Measurements from ENCODE around the gene NDOR1. TPM values are rescaled to one million over a fixed set of nuclear protein-coding genes. Genes with fewer than 3 reads are reported as not detected.
A peak's percentile ranks its signal among the peaks of the same experiment; 100 is the strongest.
"Not testable (repeated sequence)": the region's sequence is repeated elsewhere in the genome, so short reads cannot be mapped to it uniquely, and the experiment has no call there.

Gene NDOR1
- total and polyA plus RNA-seq, 8 donors = 9.1 to 19.5 (median 11.1) TPM

- Histone ChIP-seq H3K27ac (no peak overlapping the region), H3K36me3 (peaks cover 0 to 27% of the 10 kb centered on the region in 2 donors), H3K4me3 (peak overlapping the region in 1 of 2 donors; percentile 99), H3K9me3 (no peaks in the 10 kb centered on the region), H3K4me1 (peaks cover 13 to 28% of the 10 kb centered on the region in 2 donors), H3K27me3 (no peaks in the 10 kb centered on the region)
- ATAC-seq (no peak), DNase-seq (no peak)
- intact Hi-C loops (cut with DNase I) = no loop called here
- no peak for TF ChIP-seq CTCF (IDR thresholded peaks at IDR 0.05)
Observed at GRCh38 chr9:137256856-137257255, 51.4 kb downstream of the NDOR1 start.

- intact Hi-C loops (cut with DNase I); H3K4me1 ChIP-seq; H3K27ac ChIP-seq; DNase-seq; H3K4me3 ChIP-seq; H3K9me3 ChIP-seq; H3K27me3 ChIP-seq: not testable (repeated sequence)
- peak; percentile 27 for ATAC-seq
- peak; percentile 50 to 52 for TF ChIP-seq CTCF (IDR thresholded peaks at IDR 0.05)
- peaks cover 0 to 56% of the 10 kb centered on the region in 2 donors for H3K36me3 ChIP-seq
Observed at GRCh38 chr9:137262173-137262908, 56.8 kb downstream of the NDOR1 start.

- ATAC-seq (no peak), DNase-seq (no peak)
- H3K4me1 ChIP-seq = peaks cover 2 to 5% of the 10 kb centered on the region in 2 donors
- H3K27ac ChIP-seq = no peak overlapping the region
- intact Hi-C loops (cut with DNase I) = no loop called here
- H3K36me3 ChIP-seq = peaks cover 0 to 59% of the 10 kb centered on the region in 2 donors
- no peak overlapping the region for H3K4me3 ChIP-seq
- no peak for TF ChIP-seq CTCF (IDR thresholded peaks at IDR 0.05)
- no peaks in the 10 kb centered on the region for H3K9me3 ChIP-seq
- no peaks in the 10 kb centered on the region for H3K27me3 ChIP-seq
Observed at GRCh38 chr9:137262909-137263285, 57.4 kb downstream of the NDOR1 start.

GRCh38 chr9:137263506-137263905, 58.0 kb downstream of the NDOR1 start:
- Histone ChIP-seq H3K4me3 (no peak overlapping the region), H3K36me3 (peaks cover 0 to 56% of the 10 kb centered on the region in 2 donors), H3K9me3 (no peaks in the 10 kb centered on the region), H3K4me1 (peaks cover 8 to 12% of the 10 kb centered on the region in 2 donors), H3K27ac (no peak overlapping the region), H3K27me3 (no peaks in the 10 kb centered on the region)
- TF ChIP-seq CTCF (IDR thresholded peaks at IDR 0.05) = no peak
- ATAC-seq = no peak
- DNase-seq = no peak
- intact Hi-C loops (cut with DNase I) = no loop called here

- intact Hi-C loops (cut with DNase I) = no loop called here
- H3K36me3 ChIP-seq = peaks cover 0 to 54% of the 10 kb centered on the region in 2 donors
- peaks cover 13 to 17% of the 10 kb centered on the region in 2 donors for H3K4me1 ChIP-seq
- H3K27ac ChIP-seq = no peak overlapping the region
- no peak for DNase-seq
- no peak for ATAC-seq
- H3K9me3 ChIP-seq = no peaks in the 10 kb centered on the region
- no peaks in the 10 kb centered on the region for H3K27me3 ChIP-seq
- no peak for TF ChIP-seq CTCF (IDR thresholded peaks at IDR 0.05)
- no peak overlapping the region for H3K4me3 ChIP-seq
Observed at GRCh38 chr9:137264067-137264466, 58.6 kb downstream of the NDOR1 start.
